Thoracic aorta (tissue), 2 donors: ENCODE data around the gene TLE1. TPM values are rescaled to one million over a fixed set of nuclear protein-coding genes. Genes with fewer than 3 reads are reported as not detected.
"Not testable (repeated sequence)": the region's sequence is repeated elsewhere in the genome, so short reads cannot be mapped to it uniquely, and the experiment has no call there.

Experiments
- ATAC-seq: fragments of 150-250 bp; one replicate; pipeline ENCODE4 v1.8.0; 2017; ENCODE audit warnings: low read depth; ENCODE audit not compliant: insufficient number of reproducible peaks, low FRiP score
- DNase-seq: peaks from one replicate; pipeline ENCODE4 v3.0.0-alpha.2; 2020; ENCODE audit warnings: low spot score
- H3K27ac ChIP-seq, 2 donors: fragments of 200-600 bp; sonication (generic); 1 replicate in 1 of 2; 2 replicates in 1 of 2; pipeline ENCODE4 v1.5.1; 2016; ENCODE audit warnings: mild to moderate bottlenecking in 2 of 2, moderate library complexity in 2 of 2
- H3K27me3 ChIP-seq: fragments of 200-600 bp; sonication (generic); replicated peaks from 2 replicates; pipeline ENCODE4 v1.6.0; 2016; ENCODE audit warnings: mild to moderate bottlenecking; ENCODE audit not compliant: insufficient read depth
- H3K36me3 ChIP-seq: fragments of 200-600 bp; sonication (generic); one replicate; pipeline ENCODE4 v1.5.1; 2016
- H3K4me1 ChIP-seq, 2 donors: fragments of 200-600 bp; sonication (generic); 1 replicate in 1 of 2; 2 replicates in 1 of 2; pipeline versions ENCODE4 v1.5.1 to v1.6.0; 2016; ENCODE audit warnings: low read depth in 2 of 2, mild to moderate bottlenecking in 1 of 2; ENCODE audit not compliant: control insufficient read depth in 1 of 2
- H3K4me3 ChIP-seq: fragments of 200-600 bp; sonication (generic); 2 replicates; pipeline ENCODE4 v1.5.1; 2016; ENCODE audit warnings: mild to moderate bottlenecking
- H3K9me3 ChIP-seq: fragments of 200-600 bp; sonication (generic); 2 replicates; pipeline ENCODE4 v1.5.1; 2016
- CTCF ChIP-seq: fragments of 200-600 bp; sonication (generic); IDR thresholded peaks from one replicate; pipeline ENCODE4 v1.5.1; 2019; ENCODE audit warnings: antibody characterized with exemption
- total RNA-seq, 2 donors: library from RNA; depleted of rRNA; stranded (reverse); fragments of >200 nt; gene quantifications; one replicate each; pipeline versions ENCODE4 v1.1.0 to v1.2.3, GENCODE V29; 2016

The TLE1 gene
- total RNA-seq, 2 donors from 2014 or later, result 69.7 to 74.1 TPM

GRCh38 chr9:81611664-81612063 is 77.7 kb downstream of the TLE1 start:
- Histone ChIP-seq H3K36me3 (peaks cover 9% of the 10 kb centered on the region), H3K27me3 (no peaks in the 10 kb centered on the region), H3K4me3 (no peak overlapping the region), H3K27ac (peak overlapping the region; percentile 84 to 85), H3K9me3 (no peaks in the 10 kb centered on the region), H3K4me1 (peaks cover 21 to 41% of the 10 kb centered on the region in 2 donors)
- DNase-seq (no peak), ATAC-seq (no peak)
- TF ChIP-seq CTCF, result no peak

GRCh38 chr9:81610740-81611107 is 78.6 kb downstream of the TLE1 start:
- no peak for TF ChIP-seq CTCF
- Histone ChIP-seq H3K9me3 (no peaks in the 10 kb centered on the region), H3K36me3 (peaks cover 9% of the 10 kb centered on the region), H3K4me3 (no peak overlapping the region), H3K4me1 (peaks cover 21 to 41% of the 10 kb centered on the region in 2 donors), H3K27me3 (no peaks in the 10 kb centered on the region), H3K27ac (peak overlapping the region in 1 of 2 donors; percentile 24)
- no peak for ATAC-seq
- DNase-seq, result no peak

GRCh38 chr9:81609782-81610739 is 79.3 kb downstream of the TLE1 start:
- TF ChIP-seq CTCF, result no peak
- H3K4me1 ChIP-seq, result peaks cover 21 to 43% of the 10 kb centered on the region in 2 donors

GRCh38 chr9:81608289-81608657 is 81.1 kb downstream of the TLE1 start:
- DNase-seq, result no peak
- Histone ChIP-seq H3K4me1 (peaks cover 15 to 47% of the 10 kb centered on the region in 2 donors), H3K9me3 (no peaks in the 10 kb centered on the region), H3K36me3 (peaks cover 7% of the 10 kb centered on the region), H3K27me3 (no peaks in the 10 kb centered on the region), H3K4me3 (no peak overlapping the region), H3K27ac (peak overlapping the region; percentile 35 to 68)
- no peak for ATAC-seq
- TF ChIP-seq CTCF, result no peak

More at GRCh38 chr9:81609782-81610739, 79.3 kb downstream of the TLE1 start:
- Histone ChIP-seq H3K4me3 (no peak overlapping the region), H3K9me3 (no peaks in the 10 kb centered on the region), H3K36me3 (peaks cover 9% of the 10 kb centered on the region), H3K27ac (peak overlapping the region; percentile 35 to 68), H3K27me3 (no peaks in the 10 kb centered on the region)
- DNase-seq (no peak), ATAC-seq (no peak)

- peak overlapping the region in 1 of 2 donors; percentile 68 for H3K27ac ChIP-seq
- H3K4me1 ChIP-seq, result peaks cover 9 to 43% of the 10 kb centered on the region in 2 donors
- H3K4me3 ChIP-seq, result no peak overlapping the region
- H3K36me3 ChIP-seq, result peaks cover 7% of the 10 kb centered on the region
- no peaks in the 10 kb centered on the region for H3K27me3 ChIP-seq
- TF ChIP-seq CTCF, result no peak
- DNase-seq (no peak), ATAC-seq (no peak)
- H3K9me3 ChIP-seq, result no peaks in the 10 kb centered on the region
Measured at GRCh38 chr9:81607593-81608288, 81.6 kb downstream of the TLE1 start.

GRCh38 chr9:81606261-81606660 is 83.1 kb downstream of the TLE1 start:
- not testable (repeated sequence) for H3K27me3 ChIP-seq, ATAC-seq, H3K4me3 ChIP-seq, DNase-seq, H3K27ac ChIP-seq, H3K36me3 ChIP-seq, H3K9me3 ChIP-seq
- H3K4me1 ChIP-seq, result peaks cover 17 to 51% of the 10 kb centered on the region in 2 donors
